Astrocyte (in vitro differentiated cells and primary cell): ENCODE results near the gene LRRK2. TPM values are rescaled to one million over a fixed set of nuclear protein-coding genes. Genes with fewer than 3 reads are reported as not detected.
"Not testable (repeated sequence)": the region's sequence is repeated elsewhere in the genome, so short reads cannot be mapped to it uniquely, and the experiment has no call there.

ENCODE experiments used
- DNase-seq: peaks from one replicate; pipeline ENCODE4 v3.0.0-alpha.2; 2010; ENCODE audit warnings: low read depth
- FAIRE-seq: peaks from 2 replicates; lab custom pipeline; 2011; peaks lifted over from hg19 to GRCh38; lab: Jason Lieb, UNC
- H2AFZ ChIP-seq: 2 replicates; pipeline ENCODE4 v1.6.0; 2012; ENCODE audit warnings: low read depth, low read length, inconsistent platforms
- H3K27ac ChIP-seq: 2 replicates; pipeline ENCODE4 v1.5.1; 2011; ENCODE audit warnings: low read depth, low read length, inconsistent platforms
- H3K27me3 ChIP-seq: 2 replicates; pipeline ENCODE4 v1.6.0; 2011; ENCODE audit warnings: low read length, inconsistent platforms; ENCODE audit not compliant: insufficient read depth
- H3K36me3 ChIP-seq: 2 replicates; pipeline ENCODE4 v1.5.1; 2011; ENCODE audit warnings: low read length, inconsistent platforms; ENCODE audit not compliant: insufficient read depth
- H3K4me1 ChIP-seq: 2 replicates; pipeline ENCODE4 v1.5.1; 2011; ENCODE audit warnings: low read length, inconsistent platforms; ENCODE audit not compliant: insufficient read depth
- H3K4me2 ChIP-seq: 2 replicates; pipeline ENCODE4 v1.6.0; 2012; ENCODE audit warnings: low read length, inconsistent platforms
- H3K4me3 ChIP-seq: 2 replicates; pipeline ENCODE4 v1.5.1; 2011; ENCODE audit warnings: low read depth, mild to moderate bottlenecking, low read length, inconsistent platforms; ENCODE audit not compliant: insufficient read depth
- H3K79me2 ChIP-seq: 2 replicates; pipeline ENCODE4 v1.6.0; 2012; ENCODE audit warnings: mild to moderate bottlenecking, low read length, inconsistent platforms; ENCODE audit not compliant: insufficient read depth
- H3K9ac ChIP-seq: 2 replicates; pipeline ENCODE4 v1.6.0; 2012; ENCODE audit warnings: mild to moderate bottlenecking, low read length, inconsistent platforms
- H3K9me3 ChIP-seq: 2 replicates; pipeline ENCODE4 v1.5.1; 2012; ENCODE audit warnings: low read depth, mild to moderate bottlenecking, low read length, inconsistent platforms; ENCODE audit not compliant: insufficient read depth
- H4K20me1 ChIP-seq: 2 replicates; pipeline ENCODE4 v1.6.0; 2012; ENCODE audit warnings: low read length, inconsistent platforms; ENCODE audit not compliant: insufficient read depth
- H3K27ac Mint-ChIP-seq: one replicate; pipeline ENCODE4 v1.8.0; 2021; ENCODE audit warnings: mild to moderate bottlenecking, mixed read lengths; ENCODE audit not compliant: unreplicated experiment
- H3K27me3 Mint-ChIP-seq: one replicate; pipeline ENCODE4 v1.8.0; 2021; ENCODE audit warnings: low read depth, mixed read lengths; ENCODE audit not compliant: unreplicated experiment
- H3K36me3 Mint-ChIP-seq: one replicate; pipeline ENCODE4 v1.8.0; 2021; ENCODE audit warnings: low read depth, mixed read lengths; ENCODE audit not compliant: unreplicated experiment
- H3K4me1 Mint-ChIP-seq: one replicate; pipeline ENCODE4 v1.8.0; 2021; ENCODE audit warnings: low read depth, mixed read lengths; ENCODE audit not compliant: unreplicated experiment
- H3K4me3 Mint-ChIP-seq: one replicate; pipeline ENCODE4 v1.8.0; 2021; ENCODE audit warnings: mild to moderate bottlenecking, moderate library complexity, mixed read lengths; ENCODE audit not compliant: unreplicated experiment
- H3K9me3 Mint-ChIP-seq: one replicate; pipeline ENCODE4 v1.8.0; 2021; ENCODE audit warnings: mild to moderate bottlenecking, mixed read lengths; ENCODE audit not compliant: unreplicated experiment
- CTCF ChIP-seq: IDR thresholded peaks from 2 replicates; pipeline ENCODE4 v1.5.1; 2011; ENCODE audit warnings: low read depth, mild to moderate bottlenecking, inconsistent platforms, low read length, moderate library complexity; ENCODE audit not compliant: insufficient read depth
- EZH2 ChIP-seq: IDR thresholded peaks from 2 replicates; pipeline ENCODE4 v1.6.1; 2012; ENCODE audit warnings: mild to moderate bottlenecking, low read length, inconsistent platforms; ENCODE audit not compliant: insufficient read depth
- total RNA-seq: library from RNA; stranded (reverse); gene quantifications from 2 replicates; pipeline ENCODE4 v1.2.1, GENCODE V29; 2021

LRRK2 gene
- total RNA-seq, 1 donor from 2014 or later = 0.02 TPM

GRCh38 chr12:40241741-40242140 is 16.9 kb downstream of the LRRK2 start:
- DNase-seq (no peak), FAIRE-seq (no peak)
- no peaks in the 10 kb centered on the region for H3K27me3 Mint-ChIP-seq
- H3K4me3 ChIP-seq = no peak overlapping the region
- H3K9me3 ChIP-seq = no peaks in the 10 kb centered on the region
- H3K36me3 ChIP-seq = no peaks in the 10 kb centered on the region
- H3K4me1 Mint-ChIP-seq = no peaks in the 10 kb centered on the region
- H2AFZ ChIP-seq = no peak overlapping the region
- no peaks in the 10 kb centered on the region for H3K36me3 Mint-ChIP-seq
- no peak overlapping the region for H3K27ac ChIP-seq
- no peaks in the 10 kb centered on the region for H3K9me3 Mint-ChIP-seq
- H3K27me3 ChIP-seq = no peaks in the 10 kb centered on the region
- H3K4me1 ChIP-seq = no peaks in the 10 kb centered on the region
- no peak overlapping the region for H3K4me3 Mint-ChIP-seq
- H3K79me2 ChIP-seq = no peaks in the 10 kb centered on the region
- H3K9ac ChIP-seq = no peak overlapping the region
- no peak overlapping the region for H3K4me2 ChIP-seq
- no peak overlapping the region for H3K27ac Mint-ChIP-seq
- H4K20me1 ChIP-seq = no peaks in the 10 kb centered on the region
- TF ChIP-seq EZH2 (no peak), CTCF (no peak)

GRCh38 chr12:40244526-40245156 is 19.8 kb downstream of the LRRK2 start:
- not testable (repeated sequence) for DNase-seq, FAIRE-seq, H3K36me3 ChIP-seq, H3K27ac ChIP-seq, H3K9me3 Mint-ChIP-seq, H3K27me3 ChIP-seq, H2AFZ ChIP-seq, H4K20me1 ChIP-seq, H3K4me3 Mint-ChIP-seq, H3K4me1 ChIP-seq, H3K9ac ChIP-seq, H3K4me2 ChIP-seq, H3K4me3 ChIP-seq, H3K27me3 Mint-ChIP-seq, H3K36me3 Mint-ChIP-seq, H3K4me1 Mint-ChIP-seq, H3K27ac Mint-ChIP-seq, H3K79me2 ChIP-seq, H3K9me3 ChIP-seq

GRCh38 chr12:40248034-40248433 is 23.2 kb downstream of the LRRK2 start:
- H3K27me3 ChIP-seq = no peaks in the 10 kb centered on the region
- FAIRE-seq = no peak

More at GRCh38 chr12:40248034-40248433, 23.2 kb downstream of the LRRK2 start:
- DNase-seq = no peak
- H3K36me3 Mint-ChIP-seq = no peaks in the 10 kb centered on the region
- Histone ChIP-seq H3K27ac (no peak overlapping the region), H2AFZ (no peak overlapping the region), H3K4me3 (no peak overlapping the region), H3K79me2 (no peaks in the 10 kb centered on the region), H3K9ac (no peak overlapping the region), H4K20me1 (no peaks in the 10 kb centered on the region), H3K4me1 (no peaks in the 10 kb centered on the region), H3K36me3 (no peaks in the 10 kb centered on the region), H3K4me2 (no peak overlapping the region), H3K9me3 (no peaks in the 10 kb centered on the region)
- TF ChIP-seq EZH2 = no peak
- TF ChIP-seq CTCF = no peak
- no peak overlapping the region for H3K27ac Mint-ChIP-seq
- no peaks in the 10 kb centered on the region for H3K27me3 Mint-ChIP-seq
- no peak overlapping the region for H3K4me3 Mint-ChIP-seq
- H3K4me1 Mint-ChIP-seq = peaks cover 3% of the 10 kb centered on the region
- H3K9me3 Mint-ChIP-seq = no peaks in the 10 kb centered on the region
